PFSK-1 (cell line): ENCODE measurements around the gene CLDN11.

Experiments used
- FOXP2 ChIP-seq: optimal IDR thresholded peaks from 2 replicates; pipeline ENCODE3; 2011; ENCODE audit warnings: borderline replicate concordance, control low read depth, inconsistent platforms; ENCODE audit not compliant: insufficient read depth; ENCODE audit errors: extremely low read length, extremely low read depth
- POLR2AphosphoS5 ChIP-seq: IDR thresholded peaks from 2 replicates; pipeline ENCODE4 v1.6.1; 2012; ENCODE audit warnings: low read depth, mild to moderate bottlenecking, control low read depth, low read length, moderate library complexity
- REST ChIP-seq, 2 experiments: IDR thresholded peaks; 2 replicates each; pipeline versions ENCODE4 v1.6.1 to v1.8.0; 2011 to 2012; ENCODE audit warnings: low read depth in 2 of 2, low read length in 2 of 2, control low read depth in 1 of 2, inconsistent platforms in 1 of 2, mild to moderate bottlenecking in 1 of 2, moderate library complexity in 1 of 2; ENCODE audit not compliant: insufficient read depth in 1 of 2
- SIN3A ChIP-seq: IDR thresholded peaks from 2 replicates; pipeline ENCODE4 v1.6.1; 2012; ENCODE audit warnings: mild to moderate bottlenecking, low read length, moderate library complexity, borderline replicate concordance; ENCODE audit not compliant: insufficient read depth
- TAF1 ChIP-seq: IDR thresholded peaks from 2 replicates; pipeline ENCODE4 v1.6.1; 2012; ENCODE audit warnings: low read length, control low read depth, borderline replicate concordance; ENCODE audit not compliant: insufficient read depth

CLDN11 gene

GRCh38 chr3:170410428-170411029 lies 8.1 kb upstream of the CLDN11 start:
- TF ChIP-seq POLR2AphosphoS5 (no peak), REST (IDR thresholded peaks at IDR 0.05; ENCODE audit: insufficient read depth in 1 of 2, low read depth in 2 of 2, low read length in 2 of 2) (no peak), FOXP2 (no peak)

DNA sequence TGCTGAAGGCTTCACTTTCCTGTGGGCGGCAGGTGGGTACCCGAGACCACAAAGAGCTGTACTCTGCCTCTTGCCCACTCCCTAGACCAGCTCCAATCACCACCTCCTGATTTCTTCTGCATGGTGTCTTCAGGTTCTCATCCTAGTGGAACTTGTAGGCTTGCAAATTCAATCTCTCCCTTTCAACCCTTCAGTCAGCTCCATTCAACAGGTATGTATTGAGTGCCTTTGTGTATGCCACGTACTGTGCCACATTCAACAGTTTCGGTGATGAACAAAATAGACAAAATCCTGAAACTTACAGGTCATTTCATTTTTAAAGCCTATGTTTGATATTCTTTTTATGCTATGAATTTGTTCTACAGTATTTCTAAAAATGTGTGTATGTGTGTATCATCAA lies 5.4 kb upstream of the CLDN11 start:
- TF ChIP-seq TAF1: no peak
- no peak for TF ChIP-seq FOXP2
- no peak for TF ChIP-seq REST (IDR thresholded peaks at IDR 0.05; ENCODE audit: insufficient read depth in 1 of 2, low read depth in 2 of 2, low read length in 2 of 2)
- TF ChIP-seq POLR2AphosphoS5: no peak
- TF ChIP-seq SIN3A: no peak

DNA sequence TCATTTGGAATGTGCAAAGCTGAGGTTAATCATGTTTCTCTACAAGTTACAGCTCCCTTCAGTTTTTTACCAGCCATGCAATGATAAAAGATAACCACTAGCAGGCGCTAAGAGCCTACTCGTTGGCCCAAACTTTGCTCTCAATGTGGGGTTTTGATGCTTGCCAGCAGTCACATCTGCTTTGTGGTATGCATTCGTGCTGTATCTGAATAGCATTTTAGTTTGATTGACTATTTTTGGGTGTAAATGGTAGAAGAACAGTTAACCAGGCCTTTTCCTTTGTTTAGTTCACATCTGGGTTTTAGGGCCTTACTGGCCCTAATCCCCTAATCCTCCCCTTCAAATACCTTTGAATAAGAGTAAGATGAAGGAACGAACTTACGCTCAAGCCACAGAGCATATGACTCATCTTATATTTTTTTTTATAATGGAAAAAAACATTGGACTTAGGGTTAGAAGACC lies 4.4 kb upstream of the CLDN11 start:
- no peak for TF ChIP-seq POLR2AphosphoS5
- no peak for TF ChIP-seq TAF1

- no peak for TF ChIP-seq TAF1
- TF ChIP-seq POLR2AphosphoS5: no peak
- TF ChIP-seq FOXP2: no peak
- TF ChIP-seq SIN3A: no peak
- no peak for TF ChIP-seq REST (IDR thresholded peaks at IDR 0.05; ENCODE audit: insufficient read depth in 1 of 2, low read depth in 2 of 2, low read length in 2 of 2)
Observed at GRCh38 chr3:170417090-170417489, 1.6 kb upstream of the CLDN11 start.

- TF ChIP-seq SIN3A (no peak), POLR2AphosphoS5 (no peak), REST (IDR thresholded peaks at IDR 0.05; ENCODE audit: insufficient read depth in 1 of 2, low read depth in 2 of 2, low read length in 2 of 2) (no peak), TAF1 (no peak), FOXP2 (no peak)
Observed at GRCh38 chr3:170419557-170420087, 954 bp downstream of the CLDN11 start.
